Inflammatory macrophage treated with lipopolysaccharide for 4 hours (primary cell): Measurements from ENCODE around the gene ZNRF3.
A peak's percentile ranks its signal among the peaks of the same experiment; 100 is the strongest.
"Not testable (repeated sequence)": the region's sequence is repeated elsewhere in the genome, so short reads cannot be mapped to it uniquely, and the experiment has no call there.

Experiments
- DNase-seq: peaks from one replicate; pipeline ENCODE4 v3.0.0-alpha.2; 2020

The ZNRF3 gene

DNA sequence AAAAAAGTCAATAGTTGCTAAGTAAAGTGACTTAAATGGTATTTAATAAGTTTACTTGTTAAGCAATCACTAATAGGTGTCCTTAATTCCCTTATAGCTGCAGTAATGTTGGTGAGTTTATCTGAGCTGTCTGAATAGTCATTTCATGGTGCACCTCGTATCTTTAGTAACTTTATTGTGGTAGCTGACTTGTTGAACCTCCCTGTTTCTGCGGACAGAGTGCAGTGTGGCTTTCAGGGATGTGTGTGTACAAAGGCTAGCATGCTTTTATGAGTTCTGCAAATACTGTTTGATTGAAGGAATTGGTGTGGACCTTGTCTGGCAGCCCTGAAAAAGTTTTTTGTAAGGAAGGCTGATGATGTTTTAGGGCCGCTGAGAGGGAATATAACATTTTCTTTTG lies 2.6 kb downstream of the ZNRF3 start:
- no peak for DNase-seq

DNA sequence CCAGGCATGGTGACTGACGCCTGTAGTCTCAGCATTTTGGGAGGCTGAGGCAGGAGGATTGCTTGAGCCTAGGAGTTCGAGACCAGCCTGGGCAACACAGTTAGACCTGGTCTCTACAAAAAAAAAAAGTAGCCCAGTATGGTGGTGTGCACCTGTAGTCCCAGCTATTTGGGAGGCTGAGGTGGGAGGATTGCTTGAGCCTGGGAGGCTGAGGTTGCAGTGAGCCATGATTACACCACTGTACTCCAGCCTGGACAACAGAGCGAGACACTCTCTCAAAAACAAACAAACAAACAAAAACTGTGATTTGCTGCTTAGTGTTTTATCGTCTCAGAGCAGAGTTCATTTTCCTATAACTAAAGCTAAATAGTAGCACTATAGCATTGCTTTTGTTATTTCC lies 3.3 kb downstream of the ZNRF3 start:
- not testable (repeated sequence) for DNase-seq

- no peak for DNase-seq
These were observed 4.5 kb downstream of the ZNRF3 start for GRCh38 chr22:28887725-28888459.

DNA sequence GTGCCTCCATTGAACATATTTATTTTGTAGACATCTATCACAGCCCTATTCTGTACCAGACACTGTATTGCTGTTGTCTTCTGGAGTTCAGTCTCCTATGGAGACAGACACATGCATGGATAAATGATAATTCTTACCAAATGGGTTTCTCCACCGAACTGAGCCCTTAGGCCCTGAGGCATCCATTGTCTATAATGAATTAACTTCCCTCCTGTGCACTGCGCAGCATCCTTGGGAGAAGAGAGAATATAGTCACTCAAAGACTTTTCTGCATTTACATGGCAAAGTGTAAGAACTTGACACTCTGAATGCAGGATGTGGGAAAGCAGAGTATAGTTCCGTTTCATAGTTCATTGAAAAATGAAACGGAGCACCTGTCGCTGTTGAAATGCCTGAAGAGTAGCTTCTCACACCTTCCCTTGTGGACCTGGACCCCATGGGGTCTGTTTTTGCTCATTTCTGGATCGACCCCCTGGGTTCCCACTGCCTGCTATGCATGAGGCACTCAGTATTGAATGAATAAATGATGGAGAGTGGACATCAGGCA lies 6.2 kb downstream of the ZNRF3 start:
- DNase-seq: no peak

DNA sequence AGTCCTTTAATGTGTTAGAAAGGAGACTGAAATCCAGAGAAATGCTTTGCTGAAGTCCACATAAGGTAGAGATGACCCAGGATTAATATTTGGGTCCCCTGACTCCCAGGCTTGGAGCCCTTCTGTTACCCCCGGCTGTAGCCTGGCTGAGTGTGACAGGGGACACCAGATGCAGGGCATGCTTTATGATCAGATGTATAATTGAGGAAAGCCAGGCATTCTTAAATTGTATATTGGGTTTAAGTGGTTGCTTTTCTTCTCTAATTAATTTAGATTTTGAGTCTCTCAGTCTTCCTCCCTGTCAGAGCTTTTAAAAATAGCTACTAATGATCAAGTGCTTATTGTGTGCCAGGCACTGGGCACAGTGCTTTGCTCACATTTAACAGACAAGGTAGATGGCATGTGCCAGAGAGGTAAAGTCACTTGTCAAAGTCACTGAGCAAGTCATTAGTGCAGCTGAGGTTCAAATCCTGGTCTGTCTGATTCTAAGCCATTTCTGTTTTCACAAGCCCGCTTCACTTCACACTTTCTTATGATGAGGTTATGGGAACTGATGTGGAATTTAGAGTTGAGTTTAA lies 7.9 kb downstream of the ZNRF3 start:
- DNase-seq: no peak

- DNase-seq: no peak
These were observed 8.9 kb downstream of the ZNRF3 start for GRCh38 chr22:28892175-28892731.

- no peak for DNase-seq
These were observed 10.4 kb downstream of the ZNRF3 start for GRCh38 chr22:28893810-28894209.

DNA sequence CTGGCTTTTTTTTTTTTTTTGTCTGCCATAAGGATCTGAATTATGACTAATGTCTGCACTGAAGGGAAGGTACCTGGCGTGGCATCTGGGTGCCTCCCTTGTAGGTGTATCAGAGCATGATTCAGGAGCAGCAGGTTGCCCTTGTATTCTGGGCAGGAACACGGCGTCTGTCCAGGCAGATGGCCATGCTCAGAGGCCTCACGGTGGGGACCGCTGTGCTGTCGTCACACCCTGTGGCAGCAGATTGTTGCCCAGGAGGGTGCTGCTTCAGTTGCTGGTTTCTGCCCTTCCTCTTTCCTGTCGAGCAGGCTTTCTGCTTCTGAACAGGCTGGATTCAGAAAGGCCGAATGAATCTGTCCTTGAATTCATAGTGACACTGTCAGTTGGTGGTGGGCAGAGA lies 11.0 kb downstream of the ZNRF3 start:
- peak; percentile 21 for DNase-seq

GRCh38 chr22:28894807-28895206 lies 11.4 kb downstream of the ZNRF3 start:
- DNase-seq: no peak

DNA sequence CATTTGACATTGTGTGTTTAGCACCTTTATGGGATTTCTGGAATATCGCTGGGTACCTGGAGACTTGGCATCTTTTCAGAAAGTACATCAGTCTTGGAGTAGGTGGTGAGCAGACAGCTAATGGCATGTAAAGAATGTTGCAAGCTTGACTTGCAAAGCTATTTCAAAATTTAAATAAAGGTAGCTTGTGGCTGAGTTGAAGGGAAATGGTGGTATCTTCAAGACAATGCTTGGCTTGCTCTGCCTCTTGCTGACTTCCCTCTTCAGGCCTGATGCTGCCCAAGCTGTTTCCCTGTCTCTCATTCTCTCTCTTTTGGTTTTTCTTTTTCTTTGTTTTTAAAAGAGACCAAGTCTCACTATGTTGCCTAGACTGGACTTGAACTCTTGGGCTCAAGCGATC lies 13.2 kb downstream of the ZNRF3 start:
- no peak for DNase-seq

DNA sequence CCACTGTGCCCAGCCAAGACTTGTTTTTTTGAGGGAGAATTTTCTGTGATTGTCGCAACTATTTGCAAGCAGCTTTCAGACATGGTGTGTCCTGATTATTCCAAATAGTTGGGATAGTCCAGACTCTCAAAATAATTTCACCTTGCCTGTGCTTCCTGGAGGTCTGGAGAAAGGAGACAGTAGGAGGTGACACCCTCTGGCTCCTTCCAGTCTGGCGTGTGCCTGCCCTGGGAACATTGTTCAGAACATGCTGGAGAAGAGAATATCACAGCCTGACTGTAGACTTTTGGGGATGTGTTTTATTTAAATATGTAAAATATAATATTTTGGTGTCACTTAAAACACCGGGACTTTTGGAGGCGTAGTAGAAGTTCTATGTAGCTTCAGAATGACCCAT lies 14.9 kb downstream of the ZNRF3 start:
- DNase-seq: no peak

DNA sequence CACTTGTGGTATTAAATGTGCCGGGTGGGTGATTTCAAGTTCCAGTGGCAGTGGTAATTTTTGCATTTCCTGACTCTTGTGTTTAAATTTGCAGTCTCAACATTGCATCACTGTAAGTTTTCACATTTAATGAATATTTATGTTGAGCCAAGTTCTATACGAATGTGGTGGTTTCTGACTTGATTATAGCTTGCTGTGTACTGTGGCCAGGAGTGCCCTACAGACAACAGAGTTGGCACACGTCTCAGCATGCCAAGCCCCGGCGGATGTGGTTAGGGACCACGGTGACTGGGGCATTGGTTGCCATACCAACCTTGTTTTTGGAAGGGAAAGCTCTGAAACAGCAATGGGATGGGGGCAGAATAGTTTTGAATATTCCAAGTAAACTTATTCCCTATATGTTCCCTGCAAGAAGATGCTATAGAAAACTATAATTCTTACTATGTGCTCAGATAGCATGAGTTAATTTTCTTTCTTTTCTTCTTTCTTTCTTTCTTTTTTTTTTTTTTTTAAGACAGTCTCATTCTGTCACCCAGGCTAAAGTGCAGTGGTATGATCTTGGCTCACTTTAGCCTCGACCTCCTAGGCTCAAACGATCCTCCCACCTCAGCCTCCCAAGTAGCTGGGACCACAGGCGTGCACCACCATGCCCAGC lies 16.0 kb downstream of the ZNRF3 start:
- DNase-seq: no peak

DNA sequence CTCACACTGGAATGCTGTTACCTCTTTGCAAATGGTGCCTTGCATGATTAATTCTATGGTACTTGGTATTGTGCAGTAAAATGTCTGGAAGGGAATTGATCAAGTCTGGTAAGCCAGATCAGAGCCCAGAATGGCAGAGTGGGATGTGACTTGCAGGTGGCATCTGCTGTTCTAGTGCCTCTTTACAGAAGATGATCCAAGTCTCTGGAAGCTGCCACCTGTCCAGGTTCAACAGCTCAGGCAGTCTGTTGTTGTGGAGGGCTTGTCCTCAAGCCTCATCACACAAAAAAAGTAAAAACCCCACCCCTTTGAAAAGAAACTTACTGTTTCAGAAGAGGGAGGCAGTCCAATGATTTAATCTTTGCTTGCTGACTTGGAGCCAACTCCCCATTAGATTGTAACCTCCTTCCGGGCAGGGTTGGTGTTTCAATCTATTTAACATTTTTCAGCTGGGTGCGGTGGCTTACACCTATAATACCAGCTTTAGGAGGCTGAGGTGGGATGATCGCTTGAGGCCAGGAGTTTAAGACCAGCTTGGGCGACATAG lies 17.1 kb downstream of the ZNRF3 start:
- DNase-seq: no peak

GRCh38 chr22:28902490-28902889 lies 19.1 kb downstream of the ZNRF3 start:
- no peak for DNase-seq

- DNase-seq: no peak
These were observed 19.7 kb downstream of the ZNRF3 start for GRCh38 chr22:28903080-28903479.

- no peak for DNase-seq
These were observed 20.4 kb downstream of the ZNRF3 start for GRCh38 chr22:28903729-28904128.

GRCh38 chr22:28904211-28904896 lies 21.0 kb downstream of the ZNRF3 start:
- DNase-seq: no peak

DNA sequence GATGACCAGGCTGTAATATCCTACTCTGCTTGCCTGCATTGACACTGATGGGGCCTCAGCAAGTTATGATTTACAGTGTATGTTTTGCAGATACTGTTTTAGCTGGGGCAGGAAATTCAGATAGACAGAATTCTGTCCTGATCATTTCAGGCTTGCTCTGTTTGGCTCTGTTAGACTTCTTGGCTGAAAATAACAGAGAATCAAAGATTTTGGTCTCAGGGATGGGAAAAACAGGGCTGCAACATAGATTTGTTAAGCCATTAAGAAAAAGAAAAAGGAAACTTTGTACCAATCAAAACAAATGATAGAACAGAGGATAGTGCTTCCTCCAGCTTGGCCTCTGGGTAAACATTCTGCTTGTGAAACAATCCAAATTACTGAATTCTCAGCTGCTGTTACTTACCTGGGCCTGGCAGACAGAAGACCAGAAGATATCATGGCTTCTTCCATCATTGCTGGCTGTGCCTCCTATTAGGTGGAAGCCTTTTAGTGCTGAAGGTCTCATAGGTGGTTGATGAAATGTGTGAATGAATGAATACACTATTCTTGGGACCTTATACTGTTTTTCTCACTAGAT lies 22.0 kb downstream of the ZNRF3 start:
- no peak for DNase-seq

DNA sequence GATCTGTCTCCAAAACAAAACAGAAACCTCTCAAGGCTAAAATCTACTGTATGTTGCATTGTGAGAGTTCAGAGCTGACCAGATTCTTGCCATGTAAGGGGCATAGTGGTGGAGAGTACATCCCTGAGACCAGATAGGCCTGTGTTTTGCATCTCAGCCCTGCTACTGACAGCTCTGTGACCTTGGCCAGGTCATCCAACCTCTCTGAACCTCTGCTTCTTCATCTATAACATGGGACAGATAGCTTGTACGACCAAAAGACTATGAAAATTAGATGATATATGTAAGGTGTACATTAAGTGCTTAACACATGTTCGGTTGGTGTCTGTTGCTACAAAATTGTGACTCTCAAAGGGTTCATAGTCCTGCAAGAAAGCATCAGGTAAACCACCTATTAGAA lies 22.9 kb downstream of the ZNRF3 start:
- no peak for DNase-seq

DNA sequence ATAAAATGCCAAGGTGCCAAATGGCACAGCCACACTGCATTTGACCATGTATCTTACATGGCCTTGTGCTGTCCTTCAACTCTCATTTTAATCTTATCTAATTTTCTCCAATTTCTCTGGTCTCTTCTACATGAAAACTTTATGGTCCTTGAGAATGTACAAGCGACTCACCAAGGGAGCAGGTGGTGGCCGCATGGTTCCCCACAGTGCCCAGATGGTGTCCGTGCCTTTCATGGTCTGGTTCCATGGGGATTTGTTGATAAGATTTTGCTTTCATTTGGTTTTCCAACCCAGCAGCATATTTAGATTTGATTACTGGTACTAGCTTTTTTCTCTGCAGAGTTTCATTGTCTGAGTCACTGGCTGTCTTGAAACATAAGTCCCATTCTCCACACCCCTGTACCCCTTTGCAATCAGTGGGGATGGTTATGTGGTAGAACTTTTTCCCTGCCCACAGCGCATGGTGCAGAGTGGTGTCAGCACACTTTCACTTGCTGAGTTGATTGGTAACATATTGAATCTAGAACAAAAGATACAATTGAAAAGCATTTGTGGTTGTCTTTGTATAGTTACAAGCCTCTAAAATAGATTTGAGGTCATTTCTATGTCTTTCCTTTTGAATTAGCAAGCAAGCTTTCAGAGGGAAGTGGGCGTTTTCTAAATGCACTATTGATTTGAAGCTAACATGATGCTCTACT lies 24.1 kb downstream of the ZNRF3 start:
- DNase-seq: no peak

GRCh38 chr22:28908810-28909209 lies 25.4 kb downstream of the ZNRF3 start:
- DNase-seq: not testable (repeated sequence)

- no peak for DNase-seq
These were observed 26.0 kb downstream of the ZNRF3 start for GRCh38 chr22:28909375-28909774.
